Measurements from ENCODE around the gene LRFN3.
A peak's percentile ranks its signal among the peaks of the same experiment; 100 is the strongest.
"Not testable (repeated sequence)": the region's sequence is repeated elsewhere in the genome, so short reads cannot be mapped to it uniquely, and the experiment has no call there.

Gene LRFN3

GRCh38 chr19:35905178-35905727 is 30.9 kb upstream of the LRFN3 start:
- Histone ChIP-seq H3K27ac (peak overlapping the region; percentile 21), H3K4me1 (peaks cover 8% of the 10 kb centered on the region), H3K79me2 (no peaks in the 10 kb centered on the region), H3K4me2 (ENCODE audit: low read length) (no peak overlapping the region), H3K9ac (no peak overlapping the region), H3K27me3 (ENCODE audit: control insufficient read depth, insufficient read depth, low read length) (no peaks in the 10 kb centered on the region), H3K36me3 (ENCODE audit: control insufficient read depth, insufficient read depth, low read length) (no peaks in the 10 kb centered on the region), H3K4me3 (ENCODE audit: low read depth, low read length) (no peak overlapping the region), H3K9me3 (ENCODE audit: control insufficient read depth, low read length) (no peaks in the 10 kb centered on the region), H2AFZ (peak overlapping the region; percentile 23)
- TF ChIP-seq CTCF (IDR thresholded peaks at IDR 0.05), result no peak

- Histone ChIP-seq H3K27me3 (ENCODE audit: control insufficient read depth, insufficient read depth, low read length) (no peaks in the 10 kb centered on the region), H3K79me2 (no peaks in the 10 kb centered on the region), H2AFZ (peak overlapping the region; percentile 68), H3K36me3 (ENCODE audit: control insufficient read depth, insufficient read depth, low read length) (no peaks in the 10 kb centered on the region), H3K9me3 (ENCODE audit: control insufficient read depth, low read length) (no peaks in the 10 kb centered on the region), H3K27ac (peak overlapping the region; percentile 13), H3K4me1 (peaks cover 13% of the 10 kb centered on the region), H3K4me3 (ENCODE audit: low read depth, low read length) (no peak overlapping the region), H3K4me2 (ENCODE audit: low read length) (no peak overlapping the region), H3K9ac (no peak overlapping the region)
- no peak for TF ChIP-seq CTCF (IDR thresholded peaks at IDR 0.05)
These were observed 28.8 kb upstream of the LRFN3 start for GRCh38 chr19:35907377-35907745.

- Histone ChIP-seq H3K9me3 (ENCODE audit: control insufficient read depth, low read length) (no peaks in the 10 kb centered on the region), H3K9ac (no peak within 1 kb of the TSS), H3K36me3 (ENCODE audit: control insufficient read depth, insufficient read depth, low read length) (no peaks in the 10 kb centered on the region), H3K4me2 (ENCODE audit: low read length) (no peak within 1 kb of the TSS), H2AFZ (peak within 1 kb of the TSS; percentile 68), H3K79me2 (no peaks in the 10 kb centered on the region), H3K4me3 (ENCODE audit: low read depth, low read length) (no peak within 1 kb of the TSS), H3K4me1 (peaks cover 10% of the 10 kb centered on the region), H3K27me3 (ENCODE audit: control insufficient read depth, insufficient read depth, low read length) (no peaks in the 10 kb centered on the region), H3K27ac (peak within 1 kb of the TSS; percentile 13)
- no peak for TF ChIP-seq CTCF (IDR thresholded peaks at IDR 0.05)
These were observed 28.1 kb upstream of the LRFN3 start, which contains the start of gene TYROBP for GRCh38 chr19:35908010-35908441. Gene TYROBP, minus strand, starts transcription at chr19:35908295. Its CDS starts 67 bp downstream, at chr19:35908228.

- Histone ChIP-seq H3K4me3 (ENCODE audit: low read depth, low read length) (no peak overlapping the region), H3K27ac (no peak overlapping the region), H3K9me3 (ENCODE audit: control insufficient read depth, low read length) (no peaks in the 10 kb centered on the region), H3K9ac (no peak overlapping the region), H2AFZ (no peak overlapping the region), H3K27me3 (ENCODE audit: control insufficient read depth, insufficient read depth, low read length) (no peaks in the 10 kb centered on the region), H3K36me3 (ENCODE audit: control insufficient read depth, insufficient read depth, low read length) (no peaks in the 10 kb centered on the region), H3K4me2 (ENCODE audit: low read length) (no peak overlapping the region), H3K79me2 (no peaks in the 10 kb centered on the region), H3K4me1 (peaks cover 5% of the 10 kb centered on the region)
- no peak for TF ChIP-seq CTCF (IDR thresholded peaks at IDR 0.05)
These were observed 27.0 kb upstream of the LRFN3 start for GRCh38 chr19:35908973-35909683.

GRCh38 chr19:35909684-35910035 is 26.5 kb upstream of the LRFN3 start:
- no peaks in the 10 kb centered on the region for H3K9me3 ChIP-seq (ENCODE audit: control insufficient read depth, low read length)
- H3K27ac ChIP-seq, result peak overlapping the region; percentile 7
- H3K4me1 ChIP-seq, result peaks cover 5% of the 10 kb centered on the region
- no peak overlapping the region for H3K4me2 ChIP-seq (ENCODE audit: low read length)
- no peak overlapping the region for H3K4me3 ChIP-seq (ENCODE audit: low read depth, low read length)
- H3K9ac ChIP-seq, result no peak overlapping the region
- no peaks in the 10 kb centered on the region for H3K27me3 ChIP-seq (ENCODE audit: control insufficient read depth, insufficient read depth, low read length)
- H3K36me3 ChIP-seq (ENCODE audit: control insufficient read depth, insufficient read depth, low read length), result no peaks in the 10 kb centered on the region
- H3K79me2 ChIP-seq, result no peaks in the 10 kb centered on the region
- H2AFZ ChIP-seq, result no peak overlapping the region
- TF ChIP-seq CTCF (IDR thresholded peaks at IDR 0.05), result no peak

GRCh38 chr19:35910355-35910754 is 25.8 kb upstream of the LRFN3 start:
- H3K36me3 ChIP-seq (ENCODE audit: control insufficient read depth, insufficient read depth, low read length); H3K27ac ChIP-seq; H3K9ac ChIP-seq; H3K27me3 ChIP-seq (ENCODE audit: control insufficient read depth, insufficient read depth, low read length); H3K79me2 ChIP-seq; H3K9me3 ChIP-seq (ENCODE audit: control insufficient read depth, low read length); H2AFZ ChIP-seq; H3K4me1 ChIP-seq; H3K4me2 ChIP-seq (ENCODE audit: low read length); H3K4me3 ChIP-seq (ENCODE audit: low read depth, low read length): not testable (repeated sequence)

All from parathyroid adenoma (tissue), 2 donors.